GM10266 (cell line): ENCODE measurements around the gene ATP5ME.

Experiments
- DNase-seq: peaks from one replicate; pipeline ENCODE4 v3.0.0; 2012; ENCODE audit errors: extremely low spot score
- TF ChIP-seq, protein P1 (sequence below): IDR thresholded peaks from 2 replicates; pipeline ENCODE4 v1.5.1; 2012; ENCODE audit warnings: mild to moderate bottlenecking, low read depth; ENCODE audit not compliant: control insufficient read depth, insufficient read depth; ENCODE audit errors: missing control alignments

Gene ATP5ME

DNA sequence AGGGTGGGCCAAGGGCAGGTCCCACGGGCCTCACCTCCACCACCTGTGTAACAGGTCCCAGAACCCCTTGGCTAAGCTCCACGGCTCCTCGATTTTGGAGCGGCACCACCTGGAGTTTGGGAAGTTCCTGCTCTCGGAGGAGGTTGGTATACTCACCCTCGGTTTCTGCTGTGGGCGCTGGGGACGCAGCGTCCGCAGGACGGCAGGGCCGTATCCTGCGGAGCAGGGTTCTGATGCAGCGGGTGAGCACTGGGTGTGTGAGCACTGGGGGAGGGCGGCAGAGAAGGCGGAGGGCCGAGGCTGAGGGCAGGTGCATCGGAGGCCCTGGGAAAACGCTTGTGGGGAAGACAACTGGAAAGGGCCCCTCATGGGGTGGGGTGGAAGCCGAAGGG, 11.0 kb downstream of the ATP5ME start:
- TF ChIP-seq, protein P1, sequence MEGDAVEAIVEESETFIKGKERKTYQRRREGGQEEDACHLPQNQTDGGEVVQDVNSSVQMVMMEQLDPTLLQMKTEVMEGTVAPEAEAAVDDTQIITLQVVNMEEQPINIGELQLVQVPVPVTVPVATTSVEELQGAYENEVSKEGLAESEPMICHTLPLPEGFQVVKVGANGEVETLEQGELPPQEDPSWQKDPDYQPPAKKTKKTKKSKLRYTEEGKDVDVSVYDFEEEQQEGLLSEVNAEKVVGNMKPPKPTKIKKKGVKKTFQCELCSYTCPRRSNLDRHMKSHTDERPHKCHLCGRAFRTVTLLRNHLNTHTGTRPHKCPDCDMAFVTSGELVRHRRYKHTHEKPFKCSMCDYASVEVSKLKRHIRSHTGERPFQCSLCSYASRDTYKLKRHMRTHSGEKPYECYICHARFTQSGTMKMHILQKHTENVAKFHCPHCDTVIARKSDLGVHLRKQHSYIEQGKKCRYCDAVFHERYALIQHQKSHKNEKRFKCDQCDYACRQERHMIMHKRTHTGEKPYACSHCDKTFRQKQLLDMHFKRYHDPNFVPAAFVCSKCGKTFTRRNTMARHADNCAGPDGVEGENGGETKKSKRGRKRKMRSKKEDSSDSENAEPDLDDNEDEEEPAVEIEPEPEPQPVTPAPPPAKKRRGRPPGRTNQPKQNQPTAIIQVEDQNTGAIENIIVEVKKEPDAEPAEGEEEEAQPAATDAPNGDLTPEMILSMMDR: no peak
- DNase-seq: no peak

DNA sequence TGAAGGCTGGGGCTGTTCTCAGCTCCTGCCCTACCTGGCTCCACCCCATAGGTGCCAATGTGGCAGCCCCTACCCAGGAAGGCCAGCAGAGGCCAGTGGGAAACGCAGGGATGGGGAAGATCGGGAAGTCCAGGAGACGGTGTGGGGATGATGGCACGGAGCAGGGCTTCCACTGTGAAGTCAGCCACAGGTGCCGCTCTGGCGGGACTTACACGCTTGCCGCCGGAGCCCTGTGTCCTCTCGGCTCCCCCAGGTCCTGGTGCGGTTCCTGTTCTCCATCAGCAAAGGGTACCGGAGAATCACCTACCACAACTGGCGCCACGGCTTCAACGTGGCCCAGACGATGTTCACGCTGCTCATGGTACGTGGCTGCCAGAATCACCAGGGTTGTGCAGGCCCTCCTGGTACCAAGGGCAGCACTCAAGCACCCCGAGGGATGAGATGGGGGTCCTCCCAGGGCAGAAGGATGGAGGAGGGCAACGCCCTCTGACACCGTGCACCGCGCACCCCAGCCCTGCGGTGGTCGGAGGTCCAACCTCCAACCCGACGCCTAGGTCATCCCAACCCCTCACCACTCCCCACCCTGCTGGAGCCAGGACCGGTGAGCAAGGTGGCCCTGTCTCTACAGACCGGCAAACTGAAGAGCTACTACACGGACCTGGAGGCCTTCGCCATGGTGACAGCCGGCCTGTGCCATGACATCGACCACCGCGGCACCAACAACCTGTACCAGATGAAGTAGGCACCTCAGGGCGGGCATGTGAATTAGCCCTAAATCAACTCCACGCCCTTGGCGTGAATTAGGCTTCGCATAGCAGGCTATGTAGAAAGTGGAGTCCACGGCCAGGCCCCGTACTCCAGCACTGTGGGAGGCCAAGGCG, 12.0 kb downstream of the ATP5ME start:
- TF ChIP-seq, protein P1: no peak
- DNase-seq: no peak

DNA sequence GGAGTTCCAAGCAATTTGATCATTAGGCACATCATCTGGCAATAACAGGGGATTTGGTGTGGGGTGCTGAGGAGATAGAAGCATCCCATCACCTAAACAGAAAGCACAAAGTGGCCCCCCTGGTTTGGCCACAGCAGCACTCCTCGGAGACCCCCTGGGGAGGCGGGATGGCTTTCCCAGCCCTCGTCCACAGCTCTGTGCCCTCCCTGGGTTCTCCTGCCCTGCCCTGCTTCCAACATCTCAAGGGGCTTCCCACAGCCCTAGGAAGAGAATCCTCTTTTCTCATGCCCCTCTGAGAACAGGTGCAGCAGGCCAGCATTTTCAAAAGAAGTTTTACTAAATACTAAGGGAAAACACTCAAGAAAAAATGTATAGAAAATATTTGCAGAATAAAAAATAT, 12.8 kb downstream of the ATP5ME start:
- TF ChIP-seq, protein P1: no peak
- no peak for DNase-seq

DNA sequence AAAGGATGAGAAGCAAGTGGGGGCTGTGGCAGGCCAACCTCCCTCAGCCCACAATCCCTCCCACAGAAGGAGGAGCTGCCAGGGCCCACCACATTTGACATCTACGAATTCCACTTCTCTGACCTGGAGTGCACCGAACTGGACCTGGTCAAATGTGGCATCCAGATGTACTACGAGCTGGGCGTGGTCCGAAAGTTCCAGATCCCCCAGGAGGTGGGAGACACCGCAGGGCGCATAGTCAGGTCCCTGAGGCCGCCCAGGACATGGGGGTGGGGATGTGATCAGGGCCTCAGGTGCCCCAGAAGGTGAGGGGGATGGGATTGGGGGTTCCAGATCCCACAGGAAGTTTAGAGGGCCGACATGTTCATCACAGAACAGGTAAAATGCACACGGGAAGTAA, 13.7 kb downstream of the ATP5ME start:
- TF ChIP-seq, protein P1: no peak
- no peak for DNase-seq

DNA sequence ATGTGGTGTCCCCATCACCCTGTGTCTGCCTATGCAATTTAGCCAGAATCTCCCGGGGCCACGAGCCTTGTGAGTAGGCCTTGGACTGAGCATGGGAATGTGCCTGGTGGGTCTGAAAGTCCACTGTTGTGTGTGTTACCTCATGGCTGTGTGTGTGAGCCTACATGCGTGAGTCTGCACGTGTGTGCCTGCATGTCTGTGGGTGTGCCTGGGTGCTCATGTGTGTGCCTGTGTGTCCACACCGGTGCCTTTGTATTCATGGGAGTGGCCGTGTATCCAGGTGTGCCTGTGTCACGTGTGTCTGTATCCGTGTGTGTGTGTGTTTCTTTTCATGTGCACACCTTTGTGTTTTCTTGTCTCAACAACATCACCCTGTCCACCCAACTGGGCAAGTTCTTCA, 14.2 kb downstream of the ATP5ME start:
- TF ChIP-seq, protein P1: no peak
- no peak for DNase-seq

DNA sequence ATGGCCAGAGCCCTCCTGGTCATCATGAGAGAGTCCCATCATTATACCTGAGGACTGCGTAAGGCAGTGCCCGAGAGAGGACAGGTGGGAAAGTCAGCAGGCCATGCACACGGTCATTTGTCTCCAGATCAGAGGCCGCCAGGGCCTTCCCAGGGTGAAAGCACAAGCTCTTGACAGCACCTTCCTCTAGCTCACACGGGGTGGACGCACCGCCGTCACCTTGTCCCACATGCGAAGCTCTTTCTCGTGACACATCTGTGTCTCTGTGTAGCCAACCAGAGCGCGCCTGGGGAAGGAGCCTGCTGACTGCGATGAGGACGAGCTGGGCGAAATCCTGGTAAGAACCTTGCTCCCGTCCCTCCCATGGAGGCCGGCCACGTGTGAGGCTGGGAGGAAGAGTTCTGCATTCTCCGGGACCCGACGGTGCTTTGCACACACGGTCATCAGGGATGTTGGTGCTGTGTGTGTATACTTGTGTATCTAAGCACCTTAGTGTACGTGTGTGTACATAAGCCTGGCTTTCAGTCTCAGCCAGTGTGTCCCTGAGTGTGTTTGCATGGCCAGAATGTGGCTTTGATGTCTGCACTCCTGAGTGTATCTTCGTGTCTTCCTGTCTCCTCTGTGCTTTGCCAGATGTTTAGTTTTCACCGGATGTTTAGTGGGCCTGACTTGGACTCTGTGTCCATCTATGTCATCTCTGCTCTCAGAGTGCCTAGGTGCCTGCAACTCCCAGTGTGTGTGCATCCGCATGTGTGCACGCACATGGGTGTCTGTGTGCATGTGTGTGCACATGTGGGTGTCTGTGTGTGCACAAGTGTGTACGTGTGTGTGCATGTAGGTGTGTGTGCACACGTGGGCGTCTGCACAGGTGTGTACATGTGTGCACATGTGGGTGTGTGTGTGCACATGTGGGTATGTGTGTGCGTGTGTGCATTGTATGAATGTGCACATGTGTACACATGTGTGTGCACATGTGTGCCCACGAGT, 15.1 kb downstream of the ATP5ME start:
- TF ChIP-seq, protein P1: no peak
- no peak for DNase-seq
